Activated T-helper 1 cell treated with Interleukin-2 at 50 U/mL for 16 hours (primary cell): Measurements from ENCODE around the gene MTOR.

Experiments
- DNase-seq: peaks from one replicate; pipeline ENCODE4 v3.0.0-alpha.2; 2020; ENCODE audit warnings: low read depth

The MTOR gene

GRCh38 chr1:11061652-11062365 is 200.5 kb downstream of the MTOR start:
- no peak for DNase-seq

GRCh38 chr1:11059968-11060830 is 202.2 kb downstream of the MTOR start, which contains the start of gene SRM:
TSS of gene SRM (minus strand) at chr1:11060018. CDS start at chr1:11059943, 75 bp downstream.
- DNase-seq: peak; percentile 89

GRCh38 chr1:11059155-11059967 is 203.0 kb downstream of the MTOR start:
- no peak for DNase-seq

GRCh38 chr1:11058595-11059154 is 203.7 kb downstream of the MTOR start:
- DNase-seq: no peak

GRCh38 chr1:11058026-11058425 is 204.3 kb downstream of the MTOR start:
- DNase-seq: no peak

- no peak for DNase-seq
Observed at GRCh38 chr1:11057477-11057876, 204.9 kb downstream of the MTOR start.
